HG03280 (cell line): ENCODE results near the gene WDR70.
"Not testable (repeated sequence)": the region's sequence is repeated elsewhere in the genome, so short reads cannot be mapped to it uniquely, and the experiment has no call there.

Source experiments
- ATAC-seq: cut with Tn5 transposase; IDR thresholded peaks from one replicate; pipeline ENCODE4 v1.9.1; 2021; ENCODE audit warnings: mild to moderate bottlenecking, moderate library complexity; ENCODE audit not compliant: unreplicated experiment

WDR70 gene

GRCh38 chr5:37511646-37512045 lies 132.5 kb downstream of the WDR70 start:
- no peak for ATAC-seq

- no peak for ATAC-seq
Measured at GRCh38 chr5:37514946-37515345, 135.8 kb downstream of the WDR70 start.

- no peak for ATAC-seq
Measured at GRCh38 chr5:37517686-37518085, 138.6 kb downstream of the WDR70 start.

- ATAC-seq = not testable (repeated sequence)
Measured at GRCh38 chr5:37518356-37518755, 139.2 kb downstream of the WDR70 start.

- no peak for ATAC-seq
Measured at GRCh38 chr5:37519304-37519703, 140.2 kb downstream of the WDR70 start.

- no peak for ATAC-seq
Measured at GRCh38 chr5:37519807-37520206, 140.7 kb downstream of the WDR70 start.

- ATAC-seq = no peak
Measured at GRCh38 chr5:37520811-37521210, 141.7 kb downstream of the WDR70 start.

- ATAC-seq = no peak
Measured at GRCh38 chr5:37532976-37533740, 154.0 kb downstream of the WDR70 start.

GRCh38 chr5:37533851-37534250 lies 154.7 kb downstream of the WDR70 start:
- ATAC-seq = no peak

- ATAC-seq = no peak
Measured at GRCh38 chr5:37539459-37539858, 160.3 kb downstream of the WDR70 start.

- ATAC-seq = no peak
Measured at GRCh38 chr5:37543216-37543615, 164.1 kb downstream of the WDR70 start.

- no peak for ATAC-seq
Measured at GRCh38 chr5:37549411-37549810, 170.3 kb downstream of the WDR70 start.

GRCh38 chr5:37552161-37552560 lies 173.0 kb downstream of the WDR70 start:
- no peak for ATAC-seq

- no peak for ATAC-seq
Measured at GRCh38 chr5:37552770-37553719, 173.9 kb downstream of the WDR70 start.

GRCh38 chr5:37553720-37554404 lies 174.7 kb downstream of the WDR70 start:
- ATAC-seq = no peak

- no peak for ATAC-seq
Measured at GRCh38 chr5:37554405-37554739, 175.3 kb downstream of the WDR70 start.

- ATAC-seq = no peak
Measured at GRCh38 chr5:37554938-37555337, 175.8 kb downstream of the WDR70 start.

GRCh38 chr5:37557734-37558293 lies 178.7 kb downstream of the WDR70 start:
- no peak for ATAC-seq

- ATAC-seq = no peak
Measured at GRCh38 chr5:37565062-37565670, 186.0 kb downstream of the WDR70 start.

- ATAC-seq = no peak
Measured at GRCh38 chr5:37567566-37567965, 188.4 kb downstream of the WDR70 start.
